HG02571 (cell line): ENCODE data around the gene FAM3D.
A peak's percentile ranks its signal among the peaks of the same experiment; 100 is the strongest.

Source experiments
- ATAC-seq: cut with Tn5 transposase; IDR thresholded peaks from one replicate; pipeline ENCODE4 v1.9.1; 2021; ENCODE audit warnings: mild to moderate bottlenecking, moderate library complexity; ENCODE audit not compliant: unreplicated experiment

FAM3D gene

GRCh38 chr3:58657571-58658141 is 8.9 kb downstream of the FAM3D start:
- no peak for ATAC-seq

GRCh38 chr3:58657036-58657520 is 9.5 kb downstream of the FAM3D start:
- ATAC-seq, result no peak

- ATAC-seq, result no peak
These were observed 9.9 kb downstream of the FAM3D start for GRCh38 chr3:58656631-58657030.

- ATAC-seq, result no peak
These were observed 12.1 kb downstream of the FAM3D start for GRCh38 chr3:58654466-58654865.

- ATAC-seq, result no peak
These were observed 13.9 kb downstream of the FAM3D start for GRCh38 chr3:58652624-58653023.

- ATAC-seq, result no peak
These were observed 15.3 kb downstream of the FAM3D start for GRCh38 chr3:58651276-58651675.

GRCh38 chr3:58647381-58648141 is 19.0 kb downstream of the FAM3D start:
- ATAC-seq, result no peak

GRCh38 chr3:58646503-58646902 is 20.1 kb downstream of the FAM3D start:
- ATAC-seq, result no peak

GRCh38 chr3:58645726-58646125 is 20.8 kb downstream of the FAM3D start:
- ATAC-seq, result no peak

GRCh38 chr3:58642846-58643245 is 23.7 kb downstream of the FAM3D start:
- ATAC-seq, result no peak

GRCh38 chr3:58640700-58641372 is 25.7 kb downstream of the FAM3D start:
- ATAC-seq, result peak; percentile 70

GRCh38 chr3:58639842-58640241 is 26.7 kb downstream of the FAM3D start:
- no peak for ATAC-seq

GRCh38 chr3:58639001-58639400 is 27.6 kb downstream of the FAM3D start:
- ATAC-seq, result no peak

- ATAC-seq, result no peak
These were observed 28.0 kb downstream of the FAM3D start for GRCh38 chr3:58638591-58638990.

- ATAC-seq, result no peak
These were observed 29.1 kb downstream of the FAM3D start for GRCh38 chr3:58637509-58637908.

- ATAC-seq, result no peak
These were observed 30.9 kb downstream of the FAM3D start for GRCh38 chr3:58635371-58636285.

GRCh38 chr3:58633157-58633865 is 33.3 kb downstream of the FAM3D start:
- ATAC-seq, result no peak

GRCh38 chr3:58631742-58632141 is 34.8 kb downstream of the FAM3D start:
- ATAC-seq, result no peak

GRCh38 chr3:58630710-58631092 is 35.9 kb downstream of the FAM3D start:
- ATAC-seq, result no peak

GRCh38 chr3:58630076-58630709 is 36.4 kb downstream of the FAM3D start:
- ATAC-seq, result no peak
